OCI-LY1 (cell line): ENCODE results near the gene DCLK1.

Experiments used
- H2AFZ ChIP-seq: fragments of 200-600 bp; sonication (generic), shearing (Covaris generic); 2 replicates; pipeline ENCODE4 v1.6.0; 2014; ENCODE audit warnings: antibody characterized with exemption, mild to moderate bottlenecking, low read length
- H3F3A ChIP-seq: fragments of 200-600 bp; sonication (generic), shearing (Covaris generic); 2 replicates; pipeline ENCODE4 v1.6.0; 2014; ENCODE audit warnings: mild to moderate bottlenecking, antibody characterized with exemption, low read length, moderate library complexity; ENCODE audit not compliant: insufficient read depth
- H3K27ac ChIP-seq: fragments of 200-600 bp; sonication (generic); 2 replicates; pipeline ENCODE4 v1.5.1; 2014; ENCODE audit warnings: low read length, mixed run types, mild to moderate bottlenecking, low read depth; ENCODE audit not compliant: poor library complexity, severe bottlenecking
- H3K27me3 ChIP-seq: fragments of 200-600 bp; sonication (generic); 2 replicates; pipeline ENCODE4 v1.6.0; 2014; ENCODE audit warnings: antibody characterized with exemption, mild to moderate bottlenecking, low read length, moderate library complexity; ENCODE audit not compliant: insufficient read depth
- H3K36me3 ChIP-seq: fragments of 200-600 bp; sonication (generic); 2 replicates; pipeline ENCODE4 v1.6.1; 2014; ENCODE audit warnings: mild to moderate bottlenecking, antibody characterized with exemption, low read length, moderate library complexity, mixed read lengths; ENCODE audit not compliant: insufficient read depth
- H3K4me1 ChIP-seq: fragments of 200-600 bp; sonication (generic); 2 replicates; pipeline ENCODE4 v1.5.1; 2014; ENCODE audit warnings: mild to moderate bottlenecking, low read length, moderate library complexity; ENCODE audit not compliant: insufficient read depth, severe bottlenecking
- H3K4me2 ChIP-seq: fragments of 200-600 bp; sonication (generic), shearing (Covaris generic); 2 replicates; pipeline ENCODE4 v1.6.1; 2014; ENCODE audit warnings: low read length
- H3K4me3 ChIP-seq: fragments of 200-600 bp; sonication (generic); 2 replicates; pipeline ENCODE4 v1.5.1; 2014; ENCODE audit warnings: low read length, low read depth, mild to moderate bottlenecking, mixed read lengths; ENCODE audit not compliant: poor library complexity, severe bottlenecking
- H3K79me2 ChIP-seq: fragments of 200-600 bp; shearing (Covaris generic); 2 replicates; pipeline ENCODE4 v1.6.1; 2016; ENCODE audit warnings: mixed run types, low read length, mixed read lengths; ENCODE audit not compliant: insufficient read depth
- H3K9ac ChIP-seq: fragments of 200-600 bp; sonication (generic), shearing (Covaris generic); 2 replicates; pipeline ENCODE4 v1.6.1; 2014; ENCODE audit warnings: mild to moderate bottlenecking, low read length, mixed read lengths
- H3K9me2 ChIP-seq: fragments of 200-600 bp; sonication (generic), shearing (Covaris generic); 2 replicates; pipeline ENCODE4 v1.6.1; 2014; ENCODE audit warnings: low read depth, mild to moderate bottlenecking, low read length, mixed read lengths
- H3K9me3 ChIP-seq: fragments of 200-600 bp; shearing (Covaris generic); 2 replicates; pipeline ENCODE4 v1.6.1; 2014; ENCODE audit warnings: low read length, mixed read lengths
- H4K20me1 ChIP-seq: fragments of 200-600 bp; sonication (generic), shearing (Covaris generic); 2 replicates; pipeline ENCODE4 v1.6.0; 2016; ENCODE audit warnings: mild to moderate bottlenecking, low read length; ENCODE audit not compliant: insufficient read depth
- CTCF ChIP-seq: fragments of 200-600 bp; sonication (generic), shearing (Covaris generic); IDR thresholded peaks from 2 replicates; pipeline ENCODE4 v1.5.1; 2017; ENCODE audit warnings: mild to moderate bottlenecking, antibody characterized with exemption, low read length, moderate library complexity, mixed read lengths
- EZH2 ChIP-seq: fragments of 200-600 bp; sonication (generic), shearing (Covaris generic); IDR thresholded peaks from 2 replicates; pipeline ENCODE4 v1.8.0; 2017; ENCODE audit warnings: borderline replicate concordance, mixed run types, mild to moderate bottlenecking, antibody characterized with exemption, low read length, moderate library complexity, mixed read lengths

Gene DCLK1

GRCh38 chr13:36086117-36086516 lies 45.1 kb downstream of the DCLK1 start:
- Histone ChIP-seq H3K4me1 (no peaks in the 10 kb centered on the region), H3K27me3 (no peaks in the 10 kb centered on the region), H3K27ac (no peak overlapping the region), H2AFZ (no peak overlapping the region), H3K4me2 (no peak overlapping the region), H3K9ac (no peak overlapping the region), H3K4me3 (no peak overlapping the region), H3K9me3 (no peaks in the 10 kb centered on the region), H3K36me3 (no peaks in the 10 kb centered on the region), H3K9me2 (no peaks in the 10 kb centered on the region), H4K20me1 (no peaks in the 10 kb centered on the region), H3K79me2 (no peaks in the 10 kb centered on the region), H3F3A (no peaks in the 10 kb centered on the region)
- no peak for TF ChIP-seq CTCF
- no peak for TF ChIP-seq EZH2

- no peaks in the 10 kb centered on the region for H3K4me1 ChIP-seq
- H4K20me1 ChIP-seq: no peaks in the 10 kb centered on the region
- TF ChIP-seq CTCF: no peak
- TF ChIP-seq EZH2: no peak
- H3K9me2 ChIP-seq: no peaks in the 10 kb centered on the region
- H3K4me3 ChIP-seq: no peak overlapping the region
- H3K9me3 ChIP-seq: no peaks in the 10 kb centered on the region
- H3F3A ChIP-seq: no peaks in the 10 kb centered on the region
- H3K27me3 ChIP-seq: no peaks in the 10 kb centered on the region
- H3K36me3 ChIP-seq: no peaks in the 10 kb centered on the region
- H3K9ac ChIP-seq: no peak overlapping the region
- no peaks in the 10 kb centered on the region for H3K79me2 ChIP-seq
- H3K27ac ChIP-seq: no peak overlapping the region
- H3K4me2 ChIP-seq: no peak overlapping the region
- no peak overlapping the region for H2AFZ ChIP-seq
Observed at GRCh38 chr13:36084131-36084530, 47.1 kb downstream of the DCLK1 start.

GRCh38 chr13:36082806-36083205 lies 48.4 kb downstream of the DCLK1 start:
- H3K9ac ChIP-seq: no peak overlapping the region
- H3K79me2 ChIP-seq: no peaks in the 10 kb centered on the region
- H3K27ac ChIP-seq: no peak overlapping the region
- TF ChIP-seq EZH2 (no peak), CTCF (no peak)
- no peaks in the 10 kb centered on the region for H3K27me3 ChIP-seq
- H3K4me1 ChIP-seq: no peaks in the 10 kb centered on the region
- no peaks in the 10 kb centered on the region for H4K20me1 ChIP-seq
- no peaks in the 10 kb centered on the region for H3K36me3 ChIP-seq
- H3K9me2 ChIP-seq: no peaks in the 10 kb centered on the region
- H2AFZ ChIP-seq: no peak overlapping the region
- H3K9me3 ChIP-seq: no peaks in the 10 kb centered on the region
- H3K4me2 ChIP-seq: no peak overlapping the region
- H3K4me3 ChIP-seq: no peak overlapping the region
- H3F3A ChIP-seq: no peaks in the 10 kb centered on the region
